GM18870 (cell line): ENCODE results near the gene CDH4.
"Not testable (repeated sequence)": the region's sequence is repeated elsewhere in the genome, so short reads cannot be mapped to it uniquely, and the experiment has no call there.

Source experiments
- ATAC-seq: cut with Tn5 transposase; IDR thresholded peaks from one replicate; pipeline ENCODE4 v1.9.1; 2021; ENCODE audit warnings: moderate library complexity; ENCODE audit not compliant: unreplicated experiment

CDH4 gene

GRCh38 chr20:61379898-61380544 is 128.0 kb downstream of the CDH4 start:
- no peak for ATAC-seq

- no peak for ATAC-seq
Measured at GRCh38 chr20:61380545-61380915, 128.5 kb downstream of the CDH4 start.

GRCh38 chr20:61382194-61382593 is 130.1 kb downstream of the CDH4 start:
- ATAC-seq, result no peak

GRCh38 chr20:61385296-61385695 is 133.2 kb downstream of the CDH4 start:
- ATAC-seq, result no peak

- ATAC-seq, result no peak
Measured at GRCh38 chr20:61385731-61386130, 133.7 kb downstream of the CDH4 start.

- no peak for ATAC-seq
Measured at GRCh38 chr20:61387204-61387953, 135.3 kb downstream of the CDH4 start.

- no peak for ATAC-seq
Measured at GRCh38 chr20:61387954-61388348, 135.9 kb downstream of the CDH4 start.

- no peak for ATAC-seq
Measured at GRCh38 chr20:61389077-61389476, 137.0 kb downstream of the CDH4 start.

- no peak for ATAC-seq
Measured at GRCh38 chr20:61391185-61391584, 139.1 kb downstream of the CDH4 start.

GRCh38 chr20:61391812-61392520 is 139.9 kb downstream of the CDH4 start:
- ATAC-seq, result no peak

- no peak for ATAC-seq
Measured at GRCh38 chr20:61394088-61394799, 142.2 kb downstream of the CDH4 start.

GRCh38 chr20:61396262-61396848 is 144.3 kb downstream of the CDH4 start:
- no peak for ATAC-seq

- no peak for ATAC-seq
Measured at GRCh38 chr20:61397146-61397545, 145.1 kb downstream of the CDH4 start.

GRCh38 chr20:61397790-61398189 is 145.7 kb downstream of the CDH4 start:
- ATAC-seq, result no peak

- ATAC-seq, result no peak
Measured at GRCh38 chr20:61399433-61399832, 147.4 kb downstream of the CDH4 start.

- ATAC-seq, result no peak
Measured at GRCh38 chr20:61400499-61400898, 148.4 kb downstream of the CDH4 start.

GRCh38 chr20:61404303-61404702 is 152.2 kb downstream of the CDH4 start:
- ATAC-seq, result no peak

- ATAC-seq, result no peak
Measured at GRCh38 chr20:61405007-61405406, 152.9 kb downstream of the CDH4 start.

- ATAC-seq, result not testable (repeated sequence)
Measured at GRCh38 chr20:61406773-61407172, 154.7 kb downstream of the CDH4 start.

GRCh38 chr20:61407561-61407960 is 155.5 kb downstream of the CDH4 start:
- ATAC-seq, result no peak
